Measurements from ENCODE around the gene GRIK4.

GRCh38 chr11:120797143-120797542 lies 285.6 kb downstream of the GRIK4 start:
- TF ChIP-seq, protein P1, sequence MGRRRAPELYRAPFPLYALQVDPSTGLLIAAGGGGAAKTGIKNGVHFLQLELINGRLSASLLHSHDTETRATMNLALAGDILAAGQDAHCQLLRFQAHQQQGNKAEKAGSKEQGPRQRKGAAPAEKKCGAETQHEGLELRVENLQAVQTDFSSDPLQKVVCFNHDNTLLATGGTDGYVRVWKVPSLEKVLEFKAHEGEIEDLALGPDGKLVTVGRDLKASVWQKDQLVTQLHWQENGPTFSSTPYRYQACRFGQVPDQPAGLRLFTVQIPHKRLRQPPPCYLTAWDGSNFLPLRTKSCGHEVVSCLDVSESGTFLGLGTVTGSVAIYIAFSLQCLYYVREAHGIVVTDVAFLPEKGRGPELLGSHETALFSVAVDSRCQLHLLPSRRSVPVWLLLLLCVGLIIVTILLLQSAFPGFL (CRISPR knock-in tag; IDR thresholded peaks at IDR 0.05; ENCODE audit: borderline replicate concordance): no peak
- no peak for TF ChIP-seq E2F1 (CRISPR knock-in tag; IDR thresholded peaks at IDR 0.05)
- TF ChIP-seq NFE2L1 (CRISPR knock-in tag; IDR thresholded peaks at IDR 0.05): no peak
- no peak for TF ChIP-seq TEAD4 (CRISPR knock-in tag; IDR thresholded peaks at IDR 0.05)
- TF ChIP-seq ZNF219 (CRISPR knock-in tag; IDR thresholded peaks at IDR 0.05; ENCODE audit: borderline replicate concordance): no peak
- no peak for TF ChIP-seq ATF3 (CRISPR knock-in tag; conservative IDR thresholded peaks at IDR 0.05)
- TF ChIP-seq CTCF (IDR thresholded peaks at IDR 0.05): no peak
- TF ChIP-seq ZNF281 (CRISPR knock-in tag; IDR thresholded peaks at IDR 0.05): no peak
- TF ChIP-seq SP1 (CRISPR knock-in tag; conservative IDR thresholded peaks at IDR 0.05): no peak
- TF ChIP-seq CDX4 (CRISPR knock-in tag; IDR thresholded peaks at IDR 0.05; ENCODE audit: borderline replicate concordance): no peak
- TF ChIP-seq, protein P2, sequence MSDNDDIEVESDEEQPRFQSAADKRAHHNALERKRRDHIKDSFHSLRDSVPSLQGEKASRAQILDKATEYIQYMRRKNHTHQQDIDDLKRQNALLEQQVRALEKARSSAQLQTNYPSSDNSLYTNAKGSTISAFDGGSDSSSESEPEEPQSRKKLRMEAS (CRISPR knock-in tag; IDR thresholded peaks at IDR 0.05): no peak
- TF ChIP-seq RELA (CRISPR knock-in tag; IDR thresholded peaks at IDR 0.05; ENCODE audit: borderline replicate concordance): no peak

Data from WTC11 (cell line).